ENCODE measurements around the gene ZBTB7B.

- TF ChIP-seq, protein P1, sequence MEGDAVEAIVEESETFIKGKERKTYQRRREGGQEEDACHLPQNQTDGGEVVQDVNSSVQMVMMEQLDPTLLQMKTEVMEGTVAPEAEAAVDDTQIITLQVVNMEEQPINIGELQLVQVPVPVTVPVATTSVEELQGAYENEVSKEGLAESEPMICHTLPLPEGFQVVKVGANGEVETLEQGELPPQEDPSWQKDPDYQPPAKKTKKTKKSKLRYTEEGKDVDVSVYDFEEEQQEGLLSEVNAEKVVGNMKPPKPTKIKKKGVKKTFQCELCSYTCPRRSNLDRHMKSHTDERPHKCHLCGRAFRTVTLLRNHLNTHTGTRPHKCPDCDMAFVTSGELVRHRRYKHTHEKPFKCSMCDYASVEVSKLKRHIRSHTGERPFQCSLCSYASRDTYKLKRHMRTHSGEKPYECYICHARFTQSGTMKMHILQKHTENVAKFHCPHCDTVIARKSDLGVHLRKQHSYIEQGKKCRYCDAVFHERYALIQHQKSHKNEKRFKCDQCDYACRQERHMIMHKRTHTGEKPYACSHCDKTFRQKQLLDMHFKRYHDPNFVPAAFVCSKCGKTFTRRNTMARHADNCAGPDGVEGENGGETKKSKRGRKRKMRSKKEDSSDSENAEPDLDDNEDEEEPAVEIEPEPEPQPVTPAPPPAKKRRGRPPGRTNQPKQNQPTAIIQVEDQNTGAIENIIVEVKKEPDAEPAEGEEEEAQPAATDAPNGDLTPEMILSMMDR (IDR thresholded peaks at IDR 0.05), result no peak
- no peak for TF ChIP-seq POLR2A (IDR thresholded peaks at IDR 0.05)
Observed at GRCh38 chr1:154969860-154970452, 32.6 kb upstream of the ZBTB7B start.

Data from esophagus squamous epithelium (tissue), 4 donors.